Mesenchymal stem cell (in vitro differentiated cells and primary cell): ENCODE measurements around the gene BNC2.

Experiments used
- DNase-seq: peaks from one replicate; pipeline ENCODE4 v3.0.0-alpha.2; 2013
- H2AFZ ChIP-seq: one replicate; pipeline ENCODE4 v1.6.1; 2013; ENCODE audit warnings: low read depth, mild to moderate bottlenecking, control low read depth, inconsistent platforms, low read length, moderate library complexity
- H2AK5ac ChIP-seq: 2 replicates; pipeline ENCODE4 v1.6.1; 2013; ENCODE audit warnings: low read length, moderate library complexity, mild to moderate bottlenecking, inconsistent platforms; ENCODE audit not compliant: severe bottlenecking
- H2BK120ac ChIP-seq: one replicate; pipeline ENCODE4 v1.6.1; 2013; ENCODE audit warnings: low read depth, mild to moderate bottlenecking, inconsistent platforms, low read length, moderate library complexity
- H2BK12ac ChIP-seq, 2 experiments: one replicate each; pipeline ENCODE4 v1.6.1; 2013; ENCODE audit warnings: inconsistent platforms in 2 of 2, low read length in 2 of 2, mild to moderate bottlenecking in 2 of 2, moderate library complexity in 2 of 2, control low read depth in 1 of 2
- H2BK15ac ChIP-seq: one replicate; pipeline ENCODE4 v1.6.1; 2013; ENCODE audit warnings: mild to moderate bottlenecking, low read depth, inconsistent platforms; ENCODE audit not compliant: poor library complexity, severe bottlenecking
- H2BK5ac ChIP-seq: 2 replicates; pipeline ENCODE4 v1.6.1; 2013; ENCODE audit warnings: low read depth, mild to moderate bottlenecking, low read length, control low read depth, inconsistent platforms; ENCODE audit not compliant: poor library complexity, severe bottlenecking
- H3K14ac ChIP-seq, 2 experiments: one replicate each; pipeline ENCODE4 v1.6.1; 2013; ENCODE audit warnings: inconsistent platforms in 2 of 2, low read length in 2 of 2, control low read depth in 1 of 2, mild to moderate bottlenecking in 1 of 2, moderate library complexity in 1 of 2
- H3K18ac ChIP-seq, 2 experiments: one replicate each; pipeline ENCODE4 v1.6.1; 2013; ENCODE audit warnings: inconsistent platforms in 2 of 2, low read length in 2 of 2, control low read depth in 1 of 2, low read depth in 1 of 2, mild to moderate bottlenecking in 1 of 2
- H3K23ac ChIP-seq, 2 experiments: one replicate each; pipeline ENCODE4 v1.6.1; 2013; ENCODE audit warnings: inconsistent platforms in 2 of 2, low read length in 2 of 2, mild to moderate bottlenecking in 2 of 2, moderate library complexity in 2 of 2, control low read depth in 1 of 2
- H3K27ac ChIP-seq: 2 replicates; pipeline ENCODE4 v1.5.1; 2013; ENCODE audit warnings: mild to moderate bottlenecking, moderate library complexity, low read length, control low read depth, inconsistent platforms; ENCODE audit not compliant: poor library complexity, severe bottlenecking
- H3K27me3 ChIP-seq, 2 experiments: 2 replicates each; pipeline versions ENCODE4 v1.6.1 to v1.7.0; 2013; ENCODE audit warnings: low read length in 2 of 2, mild to moderate bottlenecking in 2 of 2, moderate library complexity in 2 of 2, control low read depth in 1 of 2, inconsistent platforms in 1 of 2; ENCODE audit not compliant: control insufficient read depth in 1 of 2, insufficient read depth in 1 of 2
- H3K36me3 ChIP-seq, 2 experiments: 2 replicates each; pipeline versions ENCODE4 v1.6.1 to v1.7.0; 2013; ENCODE audit warnings: low read length in 2 of 2, control low read depth in 1 of 2, inconsistent platforms in 1 of 2, low read depth in 1 of 2, mild to moderate bottlenecking in 1 of 2; ENCODE audit not compliant: insufficient read depth in 2 of 2, control insufficient read depth in 1 of 2
- H3K4ac ChIP-seq, 2 experiments: one replicate each; pipeline ENCODE4 v1.6.1; 2013; ENCODE audit warnings: inconsistent platforms in 2 of 2, low read length in 2 of 2, mild to moderate bottlenecking in 2 of 2, moderate library complexity in 2 of 2, control low read depth in 1 of 2, low read depth in 1 of 2
- H3K4me1 ChIP-seq: 2 replicates; pipeline ENCODE4 v1.6.1; 2013; ENCODE audit warnings: low read depth, low read length, control low read depth; ENCODE audit not compliant: control insufficient read depth, insufficient read depth
- H3K4me2 ChIP-seq: 2 replicates; pipeline ENCODE4 v1.6.1; 2013; ENCODE audit warnings: low read length, mild to moderate bottlenecking, inconsistent platforms; ENCODE audit not compliant: poor library complexity, severe bottlenecking
- H3K4me3 ChIP-seq, 2 experiments: 2 replicates each; pipeline versions ENCODE4 v1.5.1 to v1.7.0; 2013; ENCODE audit warnings: low read length in 2 of 2, mild to moderate bottlenecking in 2 of 2, control low read depth in 1 of 2, low read depth in 1 of 2; ENCODE audit not compliant: insufficient read depth in 1 of 2
- H3K79me1 ChIP-seq: replicated peaks from 2 replicates; pipeline ENCODE4 v1.6.1; 2013; ENCODE audit warnings: mild to moderate bottlenecking, control low read depth, low read length, inconsistent platforms; ENCODE audit not compliant: poor library complexity, severe bottlenecking
- H3K9ac ChIP-seq: 2 replicates; pipeline ENCODE4 v1.7.0; 2013; ENCODE audit warnings: mild to moderate bottlenecking, low read length, moderate library complexity
- H3K9me3 ChIP-seq: 2 replicates; pipeline ENCODE4 v1.7.0; 2013; ENCODE audit warnings: mild to moderate bottlenecking, low read length; ENCODE audit not compliant: control insufficient read depth
- H4K8ac ChIP-seq: one replicate; pipeline ENCODE4 v1.6.1; 2013; ENCODE audit warnings: inconsistent platforms, mild to moderate bottlenecking, low read length, moderate library complexity
- H4K91ac ChIP-seq: one replicate; pipeline ENCODE4 v1.6.1; 2013; ENCODE audit warnings: mild to moderate bottlenecking, low read length, inconsistent platforms
- WGBS: methylation state at CpG from one replicate; pipeline ENCODE4 v1.1.7; 2013; ENCODE audit warnings: mixed read lengths; 5-methylcytosine and 5-hydroxymethylcytosine counted together

BNC2 gene

GRCh38 chr9:16846986-16847385 is 23.5 kb downstream of the BNC2 start:
- Histone ChIP-seq H3K9me3 (no peaks in the 10 kb centered on the region), H3K18ac (no peak overlapping the region), H2BK12ac (no peak overlapping the region), H2BK5ac (no peak overlapping the region), H2AFZ (no peak overlapping the region), H3K9ac (no peak overlapping the region), H3K4me3 (no peak overlapping the region), H4K8ac (no peak overlapping the region), H3K4me2 (no peak overlapping the region), H4K91ac (no peak overlapping the region), H2AK5ac (no peak overlapping the region), H2BK120ac (no peak overlapping the region), H3K27me3 (no peaks in the 10 kb centered on the region), H3K4me1 (no peaks in the 10 kb centered on the region), H3K14ac (no peak overlapping the region), H3K79me1 (peaks cover 9% of the 10 kb centered on the region), H3K4ac (no peak overlapping the region), H3K23ac (no peak overlapping the region), H2BK15ac (no peak overlapping the region), H3K36me3 (peaks cover 0 to 14% of the 10 kb centered on the region in 2 experiments), H3K27ac (no peak overlapping the region)
- WGBS, result no CpG with 5 or more reads among the region's 3 CpGs
- no peak for DNase-seq

- H3K27me3 ChIP-seq, result no peaks in the 10 kb centered on the region
- no peak overlapping the region for H4K8ac ChIP-seq
- no peak overlapping the region for H3K4me3 ChIP-seq
- no peak overlapping the region for H3K4me2 ChIP-seq
- no peaks in the 10 kb centered on the region for H3K9me3 ChIP-seq
- H2AFZ ChIP-seq, result no peak overlapping the region
- no peak overlapping the region for H2BK120ac ChIP-seq
- no peak overlapping the region for H3K18ac ChIP-seq
- no peak overlapping the region for H3K9ac ChIP-seq
- no peak overlapping the region for H3K23ac ChIP-seq
- H3K4me1 ChIP-seq, result no peaks in the 10 kb centered on the region
- H2BK12ac ChIP-seq, result no peak overlapping the region
- no peak overlapping the region for H2AK5ac ChIP-seq
- no peak overlapping the region for H2BK15ac ChIP-seq
- H3K27ac ChIP-seq, result no peak overlapping the region
- H2BK5ac ChIP-seq, result no peak overlapping the region
- H3K4ac ChIP-seq, result no peak overlapping the region
- H3K14ac ChIP-seq, result no peak overlapping the region
- H4K91ac ChIP-seq, result no peak overlapping the region
- peaks cover 0 to 14% of the 10 kb centered on the region in 2 experiments for H3K36me3 ChIP-seq
- DNase-seq, result no peak
- H3K79me1 ChIP-seq, result peaks cover 9% of the 10 kb centered on the region
- WGBS, result over 99% methylated on average over 6 of the region's 6 CpGs
These were observed 24.1 kb downstream of the BNC2 start for GRCh38 chr9:16846367-16846766.

- H2BK5ac ChIP-seq, result no peak overlapping the region
- no peak overlapping the region for H3K23ac ChIP-seq
- no peak overlapping the region for H3K27ac ChIP-seq
- H2BK12ac ChIP-seq, result no peak overlapping the region
- H3K36me3 ChIP-seq, result peaks cover 0 to 4% of the 10 kb centered on the region in 2 experiments
- no peak overlapping the region for H2BK120ac ChIP-seq
- DNase-seq, result no peak
- no peak overlapping the region for H2AFZ ChIP-seq
- no peak overlapping the region for H2BK15ac ChIP-seq
- no peak overlapping the region for H3K9ac ChIP-seq
- no peak overlapping the region for H3K4ac ChIP-seq
- WGBS, result 95% methylated on average over 3 of the region's 5 CpGs
- H3K4me2 ChIP-seq, result no peak overlapping the region
- no peak overlapping the region for H3K14ac ChIP-seq
- no peak overlapping the region for H4K8ac ChIP-seq
- no peak overlapping the region for H3K18ac ChIP-seq
- H3K9me3 ChIP-seq, result no peaks in the 10 kb centered on the region
- H3K27me3 ChIP-seq, result no peaks in the 10 kb centered on the region
- H4K91ac ChIP-seq, result no peak overlapping the region
- H3K4me3 ChIP-seq, result no peak overlapping the region
- H2AK5ac ChIP-seq, result no peak overlapping the region
- H3K4me1 ChIP-seq, result no peaks in the 10 kb centered on the region
- H3K79me1 ChIP-seq, result peaks cover 18% of the 10 kb centered on the region
These were observed 35.7 kb downstream of the BNC2 start for GRCh38 chr9:16834817-16835216.

GRCh38 chr9:16833296-16833835 is 37.1 kb downstream of the BNC2 start:
- Histone ChIP-seq H3K4ac (no peak overlapping the region), H3K27me3 (no peaks in the 10 kb centered on the region), H3K36me3 (peaks cover 0 to 4% of the 10 kb centered on the region in 2 experiments), H3K27ac (no peak overlapping the region), H3K9ac (no peak overlapping the region), H3K4me3 (no peak overlapping the region), H3K14ac (no peak overlapping the region), H3K4me1 (peaks cover 3% of the 10 kb centered on the region), H2AK5ac (peak overlapping the region; percentile 36), H3K23ac (no peak overlapping the region), H2BK15ac (no peak overlapping the region), H2BK12ac (no peak overlapping the region), H2BK5ac (no peak overlapping the region), H4K8ac (peak overlapping the region; percentile 75), H2BK120ac (no peak overlapping the region), H4K91ac (peak overlapping the region; percentile 68), H2AFZ (no peak overlapping the region), H3K79me1 (peaks cover 13% of the 10 kb centered on the region), H3K18ac (peak overlapping the region in 1 of 2 experiments; percentile 75), H3K4me2 (no peak overlapping the region), H3K9me3 (no peaks in the 10 kb centered on the region)
- no peak for DNase-seq
- WGBS, result 51% methylated on average over 3 of the region's 3 CpGs
